Stimulated activated CD8-positive, alpha-beta memory T cell treated with anti-CD3 and anti-CD28 coated beads, Interleukin-15, amount 100 ng/mL, for 24 hours (primary cell): ENCODE data around the gene GSTM4.

Source experiments
- DNase-seq: peaks from one replicate; pipeline ENCODE4 v3.0.0-alpha.2; 2020; ENCODE audit warnings: low read depth

The GSTM4 gene

GRCh38 chr1:109655615-109656519 is at the start of gene GSTM4:
Gene GSTM4 (plus strand): TSS chr1:109656099. CDS start chr1:109656390, 291 bp downstream.
- DNase-seq: peak; percentile 51

GRCh38 chr1:109609881-109610280 is 46.0 kb upstream of the GSTM4 start:
- DNase-seq: no peak

- no peak for DNase-seq
Measured at GRCh38 chr1:109610609-109611307, 45.1 kb upstream of the GSTM4 start.

- DNase-seq: no peak
Measured at GRCh38 chr1:109611308-109611990, 44.5 kb upstream of the GSTM4 start.

- no peak for DNase-seq
Measured at GRCh38 chr1:109613361-109614147, 42.3 kb upstream of the GSTM4 start.

GRCh38 chr1:109615879-109616278 is 40.0 kb upstream of the GSTM4 start:
- DNase-seq: no peak

- DNase-seq: no peak
Measured at GRCh38 chr1:109616391-109616790, 39.5 kb upstream of the GSTM4 start.

- DNase-seq: no peak
Measured at GRCh38 chr1:109617291-109617801, 38.6 kb upstream of the GSTM4 start.

GRCh38 chr1:109618661-109619575 is 37.0 kb upstream of the GSTM4 start:
- DNase-seq: no peak

GRCh38 chr1:109619576-109620400 is 36.1 kb upstream of the GSTM4 start, which contains the start of the genes AMPD2 and GNAT2:
Gene AMPD2 (plus strand): TSS chr1:109619837. CDS start chr1:109621176, 1,339 bp downstream.
Gene GNAT2 (minus strand): TSS chr1:109619616. CDS start chr1:109612870, 6,746 bp downstream.
- peak; percentile 59 for DNase-seq

GRCh38 chr1:109620401-109620791 is 35.5 kb upstream of the GSTM4 start:
- no peak for DNase-seq

- DNase-seq: peak; percentile 84
Measured at GRCh38 chr1:109620841-109621286, 35.0 kb upstream of the GSTM4 start.

- no peak for DNase-seq
Measured at GRCh38 chr1:109621379-109622136, 34.3 kb upstream of the GSTM4 start.

- DNase-seq: no peak
Measured at GRCh38 chr1:109622137-109622892, 33.6 kb upstream of the GSTM4 start.

- DNase-seq: no peak
Measured at GRCh38 chr1:109622895-109623294, 33.0 kb upstream of the GSTM4 start.

GRCh38 chr1:109623601-109624161 is 32.2 kb upstream of the GSTM4 start:
- DNase-seq: no peak
